ENCODE results near the gene SUSD3.
A peak's percentile ranks its signal among the peaks of the same experiment; 100 is the strongest.
"Not testable (repeated sequence)": the region's sequence is repeated elsewhere in the genome, so short reads cannot be mapped to it uniquely, and the experiment has no call there.

The SUSD3 gene

GRCh38 chr9:93094658-93095204, 36.2 kb downstream of the SUSD3 start:
- no peak for DNase-seq

DNA sequence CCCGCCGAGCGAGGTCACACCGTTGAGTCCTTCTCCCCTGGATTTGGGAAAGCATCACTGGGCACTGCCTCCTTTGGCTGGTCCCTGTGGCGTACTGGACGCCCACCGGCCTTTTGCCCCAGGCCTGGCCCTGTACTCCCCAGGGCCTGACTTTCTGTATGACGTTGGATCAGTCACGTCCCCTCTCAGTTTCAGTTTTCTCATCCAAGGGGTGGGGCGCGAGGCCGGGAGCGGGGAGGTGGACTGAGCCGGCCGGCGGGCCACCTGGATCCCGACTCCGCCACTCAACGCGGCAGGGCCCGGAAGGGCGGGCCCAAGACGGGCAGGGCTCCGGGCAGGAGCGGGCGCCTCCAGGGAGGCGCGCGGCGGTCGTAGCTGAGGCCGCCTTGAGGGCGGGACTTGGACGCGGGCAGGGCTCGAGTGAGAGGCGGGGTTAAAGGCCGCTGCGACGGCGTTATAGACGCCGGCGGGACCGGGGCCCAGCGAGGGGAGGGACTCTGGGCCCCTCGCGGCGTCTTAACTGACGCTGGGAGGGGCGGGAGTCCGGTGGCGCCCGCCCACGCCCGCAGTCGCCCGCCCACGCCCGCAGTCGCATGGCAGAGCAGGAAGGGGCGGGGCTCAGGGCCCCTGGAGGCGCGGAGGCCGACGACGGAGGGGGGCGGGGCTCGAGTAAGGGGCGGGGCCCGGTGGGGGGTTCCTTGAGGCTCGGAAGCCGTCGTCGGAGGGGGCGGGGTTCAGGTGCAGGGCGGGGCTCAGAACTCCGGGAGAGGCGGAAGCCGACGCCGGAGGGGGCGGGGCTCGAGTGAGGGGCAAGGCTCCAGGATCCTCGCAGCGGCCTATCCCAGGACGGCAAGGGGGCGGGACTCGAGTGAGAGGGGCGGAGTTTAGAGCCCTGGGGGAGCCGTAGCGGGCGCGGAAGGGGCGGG, 37.0 kb downstream of the SUSD3 start:
- DNase-seq = peak; percentile 91

GRCh38 chr9:93096131-93096802, 37.8 kb downstream of the SUSD3 start, which contains the start of gene CARD19:
Gene CARD19, plus strand, starts transcription at chr9:93096217. Its CDS starts 129 bp downstream, at chr9:93096346.
- no peak for DNase-seq

DNA sequence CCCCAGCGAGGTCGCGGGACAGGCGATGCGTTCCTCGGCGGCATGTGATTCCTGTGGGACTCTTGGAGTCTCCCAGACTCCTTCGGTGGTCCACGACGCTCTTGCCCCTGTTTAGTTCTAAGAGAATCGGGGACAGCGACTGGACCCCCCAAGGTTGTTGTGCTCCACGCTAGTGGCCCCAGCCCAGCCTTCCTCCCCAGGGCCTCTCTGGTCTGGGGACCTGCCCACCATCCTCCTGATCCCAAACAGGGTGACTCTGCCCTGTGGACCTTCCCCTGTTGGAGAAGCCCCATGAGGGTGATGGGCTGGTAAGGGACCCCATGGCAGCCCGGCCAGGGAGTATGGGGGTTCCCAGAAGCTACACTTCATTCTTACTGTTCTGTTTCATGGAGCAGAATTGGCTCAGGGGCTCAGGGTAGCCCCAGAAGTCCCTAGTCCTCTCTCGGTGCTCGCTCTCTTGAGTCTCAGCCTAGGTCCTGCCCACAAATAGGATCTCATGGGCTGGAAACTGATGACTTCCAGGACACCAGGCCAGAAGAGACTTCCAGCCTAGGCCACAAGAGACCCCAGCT, 38.4 kb downstream of the SUSD3 start:
- no peak for DNase-seq

DNA sequence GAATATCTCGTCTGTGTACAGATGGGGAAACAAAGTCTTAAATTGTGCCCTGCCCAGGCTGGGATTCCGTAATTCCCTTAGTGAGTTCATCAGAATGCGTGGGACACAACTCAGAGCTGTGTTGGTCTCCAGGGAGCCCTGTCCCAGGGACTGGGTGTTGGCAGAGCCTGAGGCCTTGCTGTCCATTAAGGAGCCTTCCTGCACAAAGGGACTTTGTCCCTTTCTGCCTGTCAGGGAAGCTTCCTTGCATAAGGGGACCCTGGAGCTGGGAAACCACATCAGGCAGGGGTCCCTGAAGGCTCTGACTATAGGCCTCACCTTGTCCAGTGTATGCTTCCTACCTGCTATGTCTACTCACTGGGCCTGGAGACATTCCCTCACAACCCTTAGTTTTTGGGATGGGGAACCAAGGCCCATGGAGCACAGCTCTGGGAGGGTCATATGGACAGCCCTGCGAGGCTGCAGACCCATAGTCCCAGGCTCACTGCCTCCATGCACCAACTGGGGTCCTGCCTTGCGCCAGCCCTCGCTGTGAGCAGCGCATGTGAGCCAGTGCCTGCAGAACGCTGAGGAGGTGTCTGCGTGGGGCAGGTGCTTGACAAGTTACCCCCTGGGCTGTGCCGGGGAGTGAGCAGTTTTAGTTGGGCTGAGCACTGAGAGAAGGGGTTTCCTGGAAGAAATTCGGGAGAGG, 39.2 kb downstream of the SUSD3 start:
- no peak for DNase-seq

DNA sequence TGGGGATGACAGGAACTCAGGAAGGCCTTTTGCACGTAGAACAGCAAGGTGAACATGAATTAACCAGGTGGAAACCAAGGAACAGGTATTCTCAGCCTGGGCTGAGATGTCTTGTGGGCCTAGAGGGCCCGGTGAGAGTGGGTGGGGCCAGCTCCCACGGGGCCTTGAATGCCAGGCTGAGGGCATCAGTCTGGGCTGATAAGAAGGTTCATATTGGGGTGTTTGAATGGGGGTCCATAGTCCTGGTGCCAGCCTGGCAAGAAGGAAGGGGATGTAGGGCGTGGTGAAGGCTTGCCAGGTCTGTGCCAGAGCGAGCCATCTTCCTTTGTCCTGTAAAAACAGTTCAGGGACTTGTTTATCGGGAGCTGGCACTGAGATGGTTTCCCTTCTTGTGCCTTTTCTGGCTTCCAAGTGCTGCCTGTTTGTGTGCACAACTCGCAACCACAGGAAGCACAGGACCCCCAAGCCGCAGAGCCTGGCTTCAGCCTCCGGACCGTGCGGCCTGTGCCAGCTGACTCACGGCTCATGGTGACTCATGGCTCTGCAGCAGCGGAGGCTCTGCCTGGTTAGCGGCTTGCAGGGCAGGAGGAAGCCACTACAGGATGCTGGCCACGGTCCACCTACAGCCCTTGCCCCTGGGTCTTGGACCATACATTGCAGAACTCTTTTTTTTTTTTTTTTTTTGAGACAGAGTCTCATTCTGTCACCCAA, 39.9 kb downstream of the SUSD3 start:
- no peak for DNase-seq

DNA sequence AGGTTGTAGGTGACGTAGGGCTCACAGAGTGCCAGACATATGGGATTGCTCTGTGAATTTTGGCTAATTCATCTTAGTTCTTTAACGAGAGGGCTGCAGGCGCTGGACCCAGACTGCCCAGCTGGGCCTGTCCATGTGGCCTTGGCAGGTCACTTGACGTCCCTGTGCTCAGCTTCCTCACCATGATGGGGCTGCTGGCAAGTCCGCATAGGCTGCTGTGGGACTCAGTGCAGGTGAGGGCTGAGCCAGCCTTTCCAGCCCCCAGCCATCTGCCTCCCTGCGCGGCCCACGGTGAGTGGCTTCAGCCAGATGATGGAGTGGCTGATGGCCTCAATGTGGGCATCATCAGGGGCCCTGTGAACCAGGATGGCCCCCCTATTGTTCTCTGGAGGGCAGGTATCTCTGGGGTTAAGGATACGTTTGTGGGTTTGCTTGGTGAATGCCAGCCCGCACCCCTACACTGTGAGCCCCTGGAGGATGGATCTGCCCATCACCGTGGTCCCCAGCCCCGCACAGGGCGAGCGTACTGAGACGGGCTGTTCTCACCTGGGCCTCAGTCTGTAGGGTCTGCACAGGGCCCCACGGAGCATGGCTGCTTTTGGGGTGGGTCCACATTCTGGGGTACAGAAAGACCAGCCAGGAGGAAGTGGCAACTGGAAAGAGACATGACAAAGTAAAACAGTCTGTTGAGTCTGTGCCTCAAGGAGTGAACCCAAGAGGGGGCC, 41.2 kb downstream of the SUSD3 start:
- no peak for DNase-seq

DNA sequence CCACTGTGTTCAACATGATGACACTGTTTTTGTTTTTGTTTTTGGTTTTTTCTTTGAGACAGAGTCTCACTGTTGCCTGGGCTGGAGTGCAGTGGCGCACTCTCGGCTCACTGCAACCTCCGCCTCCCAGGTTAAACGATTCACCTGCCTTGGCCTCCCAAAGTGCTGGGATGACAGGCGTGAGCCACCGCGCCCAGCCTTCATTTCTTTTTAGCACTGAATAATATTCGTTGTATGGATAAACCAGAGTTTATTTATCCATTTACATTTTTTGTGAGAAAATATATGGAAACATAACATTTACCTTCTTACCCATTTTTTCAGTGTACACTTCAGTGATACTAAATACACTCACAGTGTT, 41.8 kb downstream of the SUSD3 start:
- no peak for DNase-seq

- DNase-seq = not testable (repeated sequence)
These were observed 42.6 kb downstream of the SUSD3 start for GRCh38 chr9:93101086-93101485.

DNA sequence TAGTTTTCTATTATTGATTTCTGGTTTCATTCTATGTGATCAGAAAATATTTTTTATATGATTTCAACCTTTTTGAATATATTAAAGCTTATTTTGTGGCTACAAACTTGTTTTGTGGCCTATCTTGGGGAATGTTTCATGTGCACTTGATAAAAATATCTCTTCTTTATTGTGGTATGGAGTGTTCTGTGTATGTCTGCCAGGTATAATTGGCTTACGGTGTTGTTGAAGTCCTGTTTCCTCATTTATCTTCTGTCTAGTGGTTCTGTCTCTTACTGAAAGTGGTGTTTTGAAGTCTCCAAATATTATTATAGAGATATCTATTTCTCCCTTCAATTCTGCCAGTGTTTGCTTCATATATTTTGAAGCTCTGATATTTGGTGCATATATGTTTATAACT, 47.1 kb downstream of the SUSD3 start:
- no peak for DNase-seq

- DNase-seq = no peak
These were observed 48.8 kb downstream of the SUSD3 start for GRCh38 chr9:93107151-93107824.

DNA sequence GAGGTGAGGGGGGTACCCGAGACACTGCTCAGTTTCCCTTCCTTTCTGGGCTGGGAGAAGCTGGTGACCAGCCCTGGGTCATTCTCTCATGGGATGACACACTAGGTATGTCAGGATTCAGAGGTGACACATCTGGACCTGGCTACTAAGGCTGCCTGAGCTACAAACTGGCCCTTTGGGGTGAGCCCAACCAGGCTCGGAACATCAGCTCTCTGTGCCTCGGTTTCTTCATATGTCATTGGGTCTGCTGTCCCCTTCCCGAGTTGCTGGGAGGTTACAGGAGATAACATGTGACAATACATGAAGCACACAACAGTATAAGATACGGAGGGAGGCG, 49.3 kb downstream of the SUSD3 start:
- no peak for DNase-seq

- DNase-seq = no peak
These were observed 50.0 kb downstream of the SUSD3 start for GRCh38 chr9:93108291-93109041.

- no peak for DNase-seq
These were observed 51.9 kb downstream of the SUSD3 start for GRCh38 chr9:93110311-93110855.

GRCh38 chr9:93111001-93111370, 52.5 kb downstream of the SUSD3 start:
- DNase-seq = no peak

DNA sequence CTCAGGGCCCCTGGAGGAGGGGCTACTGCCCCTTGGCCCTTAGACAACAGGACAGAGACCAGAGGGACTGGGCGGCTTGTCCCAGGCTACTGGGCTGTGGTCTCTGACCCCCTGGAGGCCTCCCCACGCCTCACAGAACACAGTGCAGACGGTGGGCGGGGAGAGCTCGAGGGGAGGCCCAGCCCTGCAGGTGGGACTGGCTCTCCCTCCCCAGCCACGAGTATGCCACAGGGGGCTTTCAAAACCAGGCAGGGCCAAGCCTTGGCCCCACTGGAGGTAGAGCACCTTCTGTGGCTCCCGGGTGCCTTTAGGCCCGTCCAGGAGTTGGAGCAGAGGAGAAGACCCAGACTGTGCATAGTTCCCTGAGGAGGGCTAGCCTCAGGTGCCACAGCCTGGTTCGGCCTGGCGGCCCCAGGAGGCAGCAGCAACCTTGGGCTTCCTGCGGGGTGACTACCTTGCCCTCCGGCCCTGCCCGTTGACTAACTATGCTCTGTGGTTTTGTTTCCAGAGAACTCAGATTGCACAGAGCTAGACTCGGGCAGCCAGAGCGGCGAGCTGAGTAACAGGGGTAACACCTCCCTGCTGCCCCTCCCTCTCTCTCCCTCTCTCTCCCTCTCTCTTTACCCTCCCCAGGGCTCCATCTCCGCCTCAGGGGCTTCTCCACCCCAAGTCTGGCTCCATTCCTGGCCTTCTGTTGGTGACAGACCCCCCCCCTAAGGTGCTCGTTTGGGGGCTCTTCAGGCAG, 53.0 kb downstream of the SUSD3 start:
- DNase-seq = no peak

DNA sequence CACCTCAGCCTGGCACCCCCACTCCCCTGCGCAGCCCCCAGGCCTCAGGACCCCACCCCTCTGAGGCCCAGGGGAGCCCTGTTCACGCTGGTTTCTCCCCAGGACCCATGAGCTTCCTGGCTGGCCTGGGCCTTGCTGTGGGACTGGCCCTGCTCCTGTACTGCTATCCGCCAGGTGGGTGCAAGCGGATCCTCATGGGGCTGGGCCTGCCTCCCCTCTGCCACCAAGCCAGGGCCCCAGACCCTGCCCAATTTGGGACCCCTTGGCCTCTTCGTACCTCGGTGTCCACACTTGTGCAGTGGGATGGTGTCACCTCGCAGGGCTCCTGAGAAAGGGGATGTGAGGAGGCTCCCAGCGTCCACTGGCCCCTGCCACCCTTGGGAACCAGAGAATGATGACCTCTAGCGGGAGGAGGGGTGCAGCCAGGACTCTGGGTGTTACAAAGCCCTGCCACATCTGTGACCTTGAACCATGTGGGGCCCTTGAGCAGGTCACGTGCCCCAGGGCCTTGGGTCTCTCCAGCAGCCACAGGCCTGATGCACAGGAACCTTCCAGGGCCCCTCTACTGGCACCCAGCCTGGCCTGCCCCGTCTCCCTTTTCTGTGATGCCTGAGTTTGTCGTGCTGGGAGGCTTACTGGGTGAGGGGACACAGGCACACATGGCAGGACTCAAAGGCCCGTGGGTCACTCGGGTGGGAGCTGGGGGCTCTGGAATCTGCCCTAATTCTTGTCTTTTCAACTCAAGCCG, 53.8 kb downstream of the SUSD3 start:
- no peak for DNase-seq

DNA sequence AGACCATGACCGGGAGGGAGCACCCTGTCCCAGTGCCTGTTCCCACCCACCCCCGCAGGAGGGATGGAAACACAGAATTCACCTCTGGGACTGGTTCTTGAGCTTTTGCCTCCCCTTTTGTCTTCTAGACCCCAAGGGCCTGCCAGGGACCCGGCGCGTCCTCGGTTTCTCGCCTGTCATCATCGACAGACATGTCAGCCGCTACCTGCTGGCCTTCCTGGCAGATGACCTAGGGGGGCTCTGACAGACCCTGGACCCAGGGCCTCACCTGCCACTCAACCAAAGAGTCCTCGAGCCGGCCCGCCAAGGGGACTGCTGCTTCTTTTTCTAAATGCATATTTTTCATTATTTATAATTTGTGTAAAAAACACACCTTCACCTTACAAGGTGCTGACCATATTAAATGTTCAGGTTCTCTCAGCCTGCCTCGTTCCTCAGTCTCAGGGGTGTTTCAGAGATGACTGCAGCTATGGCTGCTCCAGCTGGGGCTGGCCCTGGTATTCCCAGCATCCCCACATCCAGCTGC, 54.4 kb downstream of the SUSD3 start:
- DNase-seq = no peak
